Thyroid gland (tissue), 4 donors: ENCODE data around the gene PPP2R5D. TPM values are rescaled to one million over a fixed set of nuclear protein-coding genes. Genes with fewer than 3 reads are reported as not detected.

Source experiments
- DNase-seq, 2 donors: peaks; one replicate each; pipeline ENCODE4 v3.0.0-alpha.2; 2019
- H3K27ac ChIP-seq, 3 donors: fragments of 200-600 bp; sonication (generic); 1 replicate in 2 of 3; 2 replicates in 1 of 3; pipeline ENCODE4 v1.5.1; 2016 to 2019; ENCODE audit warnings: mild to moderate bottlenecking in 1 of 3, moderate library complexity in 1 of 3
- H3K27me3 ChIP-seq: fragments of 200-600 bp; sonication (generic); one replicate; pipeline ENCODE4 v1.5.1; 2019
- H3K36me3 ChIP-seq, 2 donors: fragments of 200-600 bp; sonication (generic); one replicate each; pipeline ENCODE4 v1.5.1; 2016 to 2019
- H3K4me1 ChIP-seq, 2 donors: fragments of 200-600 bp; sonication (generic); one replicate each; pipeline ENCODE4 v1.5.1; 2017 to 2019
- H3K4me3 ChIP-seq, 3 donors: fragments of 200-600 bp; sonication (generic); replicated peaks in 1 of 3; 1 replicate in 2 of 3; 2 replicates in 1 of 3; pipeline ENCODE4 v1.5.1; 2016; ENCODE audit warnings: mild to moderate bottlenecking in 1 of 3
- H3K9me3 ChIP-seq: fragments of 200-600 bp; sonication (generic); one replicate; pipeline ENCODE4 v1.5.1; 2017
- CTCF ChIP-seq, 6 experiments: fragments of 200-600 bp in 3 of 6; fragments of 450-650 bp in 3 of 6; sonication (generic) in 3 of 6; IDR thresholded peaks; one replicate each; pipeline ENCODE4 v1.5.1; 2016 to 2019; ENCODE audit warnings: antibody characterized with exemption in 6 of 6, mild to moderate bottlenecking in 2 of 6, inconsistent platforms in 1 of 6, moderate library complexity in 1 of 6
- POLR2A ChIP-seq, 2 donors: fragments of 450-650 bp; IDR thresholded peaks; one replicate each; pipeline ENCODE4 v1.6.1; 2017; ENCODE audit warnings: antibody characterized with exemption in 2 of 2, mild to moderate bottlenecking in 2 of 2, moderate library complexity in 1 of 2
- WGBS, 2 donors: methylation state at CpG; one replicate each; pipeline ENCODE4 v1.1.5; 2017; 5-methylcytosine and 5-hydroxymethylcytosine counted together
- intact Hi-C: fragments of 100-400 bp; cut with DNase I; formaldehyde crosslinking; loops from one replicate; pipeline ENCODE4 v1.15.1; 2023
- total RNA-seq, 4 donors: library from RNA; depleted of rRNA; stranded (reverse); fragments of >200 nt; gene quantifications; one replicate each; pipeline ENCODE4 v1.2.3, GENCODE V29; 2016

PPP2R5D gene
- total RNA-seq, 4 donors from 2014 or later = 22.8 to 47.0 (median 28.2) TPM

- intact Hi-C loops = no loop called here
- no peak for DNase-seq
- H3K9me3 ChIP-seq = no peaks in the 10 kb centered on the region
- no peak overlapping the region for H3K4me3 ChIP-seq
- peaks cover 27 to 42% of the 10 kb centered on the region in 2 donors for H3K4me1 ChIP-seq
- peaks cover 11 to 14% of the 10 kb centered on the region in 2 donors for H3K36me3 ChIP-seq
- TF ChIP-seq CTCF (IDR thresholded peaks at IDR 0.05) = no peak
- TF ChIP-seq POLR2A (IDR thresholded peaks at IDR 0.05) = no peak
- WGBS, 2 donors = 93 to 94% methylated on average over 3 of the region's 3 CpGs
- H3K27ac ChIP-seq = no peak overlapping the region
- no peaks in the 10 kb centered on the region for H3K27me3 ChIP-seq
Measured at GRCh38 chr6:43020052-43020705, 35.8 kb downstream of the PPP2R5D start.

- WGBS, 2 donors = 41 to 57% methylated on average over 3 to 5 of the region's 5 CpGs
- Histone ChIP-seq H3K36me3 (peaks cover 16 to 18% of the 10 kb centered on the region in 2 donors), H3K27me3 (no peaks in the 10 kb centered on the region), H3K4me1 (peaks cover 24 to 35% of the 10 kb centered on the region in 2 donors), H3K9me3 (no peaks in the 10 kb centered on the region), H3K4me3 (peak overlapping the region; percentile 78 to 96 (median 83)), H3K27ac (peak overlapping the region; percentile 71 to 91 (median 72))
- intact Hi-C loops = no loop called here
- TF ChIP-seq CTCF (IDR thresholded peaks at IDR 0.05) = no peak
- no peak for TF ChIP-seq POLR2A (IDR thresholded peaks at IDR 0.05)
- no peak for DNase-seq
Measured at GRCh38 chr6:43020847-43021246, 36.5 kb downstream of the PPP2R5D start.

GRCh38 chr6:43021270-43022047, 37.1 kb downstream of the PPP2R5D start, which contains the start of gene RRP36:
RRP36 (plus strand) TSS chr6:43021623; CDS start chr6:43021655, 32 bp downstream.
- TF ChIP-seq POLR2A (IDR thresholded peaks at IDR 0.05) = peak in 1 of 2 donors; percentile 73
- no peak for TF ChIP-seq CTCF (IDR thresholded peaks at IDR 0.05)
- Histone ChIP-seq H3K27me3 (no peaks in the 10 kb centered on the region), H3K9me3 (no peaks in the 10 kb centered on the region), H3K27ac (peak within 1 kb of the TSS; percentile 71 to 91 (median 72)), H3K36me3 (peaks cover 20 to 24% of the 10 kb centered on the region in 2 donors), H3K4me1 (peaks cover 19 to 29% of the 10 kb centered on the region in 2 donors), H3K4me3 (peak within 1 kb of the TSS; percentile 78 to 96 (median 83))
- intact Hi-C loops = no loop called here
- peak; percentile 75 to 78 for DNase-seq
- WGBS, 2 donors = 1 to 2% methylated on average over 10 to 15 of the region's 56 CpGs

GRCh38 chr6:43024436-43024835, 40.1 kb downstream of the PPP2R5D start:
- no peak overlapping the region for H3K4me3 ChIP-seq
- peaks cover 39 to 47% of the 10 kb centered on the region in 2 donors for H3K36me3 ChIP-seq
- no peaks in the 10 kb centered on the region for H3K9me3 ChIP-seq
- TF ChIP-seq CTCF (IDR thresholded peaks at IDR 0.05) (no peak), POLR2A (IDR thresholded peaks at IDR 0.05) (no peak)
- no peak overlapping the region for H3K27ac ChIP-seq
- intact Hi-C loops = no loop called here
- no peaks in the 10 kb centered on the region for H3K27me3 ChIP-seq
- WGBS, 2 donors = 83 to 91% methylated on average over 2 of the region's 2 CpGs
- H3K4me1 ChIP-seq = peaks cover 15 to 21% of the 10 kb centered on the region in 2 donors
- DNase-seq = no peak

- TF ChIP-seq POLR2A (IDR thresholded peaks at IDR 0.05) (no peak), CTCF (IDR thresholded peaks at IDR 0.05) (no peak)
- no peaks in the 10 kb centered on the region for H3K27me3 ChIP-seq
- WGBS, 2 donors = 94 to 95% methylated on average over 5 of the region's 5 CpGs
- intact Hi-C loops = no loop called here
- no peak for DNase-seq
- H3K27ac ChIP-seq = no peak overlapping the region
- H3K4me3 ChIP-seq = no peak overlapping the region
- H3K9me3 ChIP-seq = no peaks in the 10 kb centered on the region
- H3K4me1 ChIP-seq = peaks cover 7 to 13% of the 10 kb centered on the region in 2 donors
- H3K36me3 ChIP-seq = peaks cover 51 to 63% of the 10 kb centered on the region in 2 donors
Measured at GRCh38 chr6:43026365-43026764, 42.0 kb downstream of the PPP2R5D start.
